Spleen (tissue), 7 donors: ENCODE data around the gene GAB2.
A peak's percentile ranks its signal among the peaks of the same experiment; 100 is the strongest.

ENCODE experiments used
- CTCF ChIP-seq, 11 experiments: fragments of 200-600 bp in 7 of 11; fragments of 450-650 bp in 4 of 11; sonication (generic) in 4 of 11; IDR thresholded peaks in 8 of 11; conservative IDR thresholded peaks in 3 of 11; 1 replicate in 7 of 11; 2 replicates in 4 of 11; pipeline versions ENCODE4 v1.4.0 to v1.8.0; 2016 to 2021; ENCODE audit warnings: antibody characterized with exemption in 11 of 11, inconsistent platforms in 4 of 11, mild to moderate bottlenecking in 1 of 11
- POLR2AphosphoS5 ChIP-seq, 3 donors: sonication (generic); formaldehyde crosslinking; IDR thresholded peaks; one replicate each; pipeline ENCODE4 v1.5.1; 2017; ENCODE audit warnings: antibody characterized with exemption in 3 of 3
- donor health status: DM: no; HTN: no; CAD: no; lungs with moderate emphysema.
- donor health status: DM: no; HTN: no; CAD: no.
- donor health status: DM: no; HTN: no; CAD: no.

- TF ChIP-seq CTCF (IDR thresholded peaks at IDR 0.05 in 8 of 11, conservative IDR thresholded peaks at IDR 0.05 in 3 of 11) (peak; percentile 27 to 86 (median 75)), POLR2AphosphoS5 (IDR thresholded peaks at IDR 0.05) (peak in 1 of 3 donors; percentile 3)
Observed at GRCh38 chr11:78420255-78420764, 2.7 kb upstream of the GAB2 start.
